Stimulated activated CD8-positive, alpha-beta memory T cell treated with anti-CD3 and anti-CD28 coated beads, Interleukin-12 subunit alpha, Interleukin-12 subunit beta, amount 100 ng/mL, for 1 hour (primary cell): Measurements from ENCODE around the gene PLCL1.

Source experiments
- DNase-seq: peaks from one replicate; pipeline ENCODE4 v3.0.0-alpha.2; 2020; ENCODE audit warnings: low read depth

The PLCL1 gene

DNA sequence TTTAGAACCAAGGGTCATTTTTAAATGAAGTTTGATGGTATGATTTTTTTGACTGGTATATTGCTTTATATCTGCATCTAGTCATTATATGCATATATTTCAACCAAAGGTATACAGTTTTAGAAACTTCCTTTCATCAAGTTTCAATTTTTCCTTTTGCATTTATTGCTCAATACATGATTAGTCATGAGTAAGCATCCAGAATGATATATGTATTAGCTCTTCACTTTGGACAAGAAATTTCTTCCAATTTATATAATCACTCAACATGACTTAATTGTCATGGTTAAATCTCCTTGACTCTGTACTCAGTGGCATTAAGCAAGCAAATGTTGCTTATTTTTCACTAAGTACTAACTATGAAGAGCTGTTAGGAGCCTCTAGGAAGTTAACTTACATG is 123.6 kb downstream of the PLCL1 start:
- no peak for DNase-seq

DNA sequence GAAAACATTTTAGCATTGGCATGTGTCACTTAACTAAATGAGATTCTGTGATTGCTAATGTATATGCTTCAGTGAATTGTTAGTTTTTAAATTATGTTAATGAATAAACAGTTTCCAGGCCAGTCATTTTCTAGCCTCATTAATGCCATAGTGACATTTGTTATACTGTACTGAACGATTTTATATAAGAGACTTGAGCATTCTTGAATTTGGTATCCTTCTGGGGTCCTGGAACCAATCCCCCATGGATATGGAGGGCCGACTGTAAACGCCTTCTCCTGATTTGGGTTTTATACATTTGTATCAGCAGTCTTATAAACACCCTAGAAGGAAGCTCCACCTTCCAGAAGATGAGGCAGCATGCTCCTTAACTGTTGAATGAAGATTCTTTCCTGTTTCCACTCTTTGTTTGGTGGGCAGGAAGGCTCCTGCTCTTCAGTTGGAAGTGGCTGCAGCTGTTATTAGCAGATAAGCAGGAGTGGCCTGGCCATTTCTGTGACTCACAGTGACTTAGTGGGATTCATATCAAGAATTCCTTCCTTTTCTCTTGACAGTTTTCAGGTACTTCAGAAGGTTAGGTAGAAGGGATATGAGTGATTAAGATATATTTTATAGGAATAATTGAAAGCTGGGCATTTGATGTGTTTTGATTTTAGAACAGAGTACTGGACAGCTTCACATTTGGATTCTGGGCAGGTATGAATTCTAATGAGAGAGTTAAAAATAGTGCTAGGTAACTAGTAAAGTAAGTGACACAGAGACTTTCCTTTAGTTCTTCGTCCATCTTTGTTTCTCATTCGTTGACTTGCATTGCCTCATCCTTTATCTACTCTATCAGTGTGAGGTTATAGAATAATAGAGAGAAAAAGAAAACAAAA is 124.9 kb downstream of the PLCL1 start:
- no peak for DNase-seq

DNA sequence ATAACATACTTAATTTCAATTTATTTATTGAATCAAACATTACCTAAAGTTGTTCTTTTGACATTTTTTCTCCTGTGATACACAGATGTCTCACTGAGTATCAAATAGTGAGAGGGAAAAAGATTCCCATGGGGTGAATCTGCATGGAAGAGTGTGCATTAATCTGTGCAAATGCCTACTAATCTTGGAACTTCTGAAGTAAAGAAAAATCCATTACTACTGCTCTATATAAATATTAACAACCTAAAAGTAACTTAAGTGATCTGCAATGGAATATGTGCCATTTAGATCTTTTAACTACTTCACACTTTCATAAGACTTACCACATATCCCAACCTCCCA is 125.5 kb downstream of the PLCL1 start:
- no peak for DNase-seq

DNA sequence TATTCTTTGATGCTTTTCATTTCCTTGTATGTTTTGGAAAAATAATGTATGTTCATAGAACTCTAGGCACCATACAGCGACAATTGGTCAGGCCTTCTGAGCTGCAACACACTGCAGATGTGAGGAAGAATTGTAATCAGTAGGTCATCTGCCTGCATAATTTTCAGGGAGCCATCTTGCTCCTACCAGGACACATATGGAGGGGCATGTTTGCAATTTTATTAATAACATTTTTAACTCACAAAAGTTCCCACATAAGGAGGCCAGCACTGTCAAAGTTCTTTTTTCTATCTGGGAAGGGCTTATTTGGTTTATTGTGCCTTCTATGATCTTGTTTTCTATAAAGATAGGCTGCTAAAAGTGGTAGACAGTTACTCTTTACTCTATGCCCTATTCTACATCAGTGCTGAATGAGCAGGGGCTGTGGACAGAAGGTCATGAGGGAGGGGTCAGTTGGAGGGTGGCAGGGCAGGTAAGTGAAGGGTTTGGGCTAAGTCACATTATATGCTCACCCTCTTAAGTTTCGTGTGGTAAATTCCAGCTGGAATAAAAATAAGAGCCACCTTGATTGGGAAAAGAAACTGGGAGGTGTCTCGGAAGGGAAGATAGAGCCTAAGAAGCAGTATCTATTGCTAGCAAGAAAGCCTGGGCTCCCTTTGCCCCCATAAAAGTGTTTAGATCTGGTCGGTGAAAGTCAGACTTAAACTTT is 126.3 kb downstream of the PLCL1 start:
- no peak for DNase-seq

DNA sequence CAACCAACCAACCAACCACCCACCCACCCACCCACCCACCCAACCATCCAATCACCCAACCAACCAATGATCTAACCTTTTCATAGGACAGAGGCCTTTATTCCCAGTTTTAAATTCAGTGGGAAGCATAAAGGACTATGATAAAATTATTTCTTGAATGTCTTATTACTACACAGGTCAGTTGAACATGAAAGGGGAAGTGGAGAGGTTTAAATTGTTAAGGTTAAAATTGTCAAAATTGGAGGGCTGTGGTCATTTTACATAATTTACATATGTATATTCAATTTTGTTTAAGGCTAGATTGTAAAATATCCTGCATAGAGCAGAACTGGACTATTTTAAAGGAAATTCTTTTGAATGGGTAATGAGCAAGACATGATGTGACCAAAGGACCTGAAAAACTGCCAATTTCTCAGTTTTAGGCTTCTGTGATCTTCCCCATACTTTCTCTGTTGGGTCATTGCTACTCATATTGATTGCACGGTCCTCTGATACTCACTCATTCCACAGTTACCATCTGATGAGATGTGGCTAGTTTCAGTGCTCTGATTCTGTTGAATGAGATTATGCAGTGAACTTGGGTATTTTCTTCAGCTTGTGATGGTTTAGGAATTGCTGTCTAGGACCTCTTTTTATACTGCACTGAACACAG is 127.4 kb downstream of the PLCL1 start:
- DNase-seq: no peak

DNA sequence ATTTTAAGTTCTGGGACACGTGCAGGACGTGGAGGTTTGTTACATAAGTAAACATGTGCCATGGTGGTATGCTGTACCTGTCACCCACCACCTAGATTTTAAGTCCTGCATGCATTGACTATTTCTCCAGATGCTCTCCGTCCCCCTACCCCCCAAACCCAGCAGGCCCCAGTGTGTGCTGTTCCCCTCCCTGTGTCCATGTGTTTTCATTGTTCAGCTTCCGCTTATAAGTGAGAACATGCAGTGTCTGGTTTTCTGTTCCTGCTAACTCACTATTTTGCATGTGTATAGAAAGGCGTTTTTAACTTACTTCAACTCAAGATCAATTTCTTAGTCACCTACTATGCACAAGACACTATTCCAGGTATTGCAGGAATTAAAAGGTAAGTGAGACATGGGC is 128.0 kb downstream of the PLCL1 start:
- DNase-seq: no peak

DNA sequence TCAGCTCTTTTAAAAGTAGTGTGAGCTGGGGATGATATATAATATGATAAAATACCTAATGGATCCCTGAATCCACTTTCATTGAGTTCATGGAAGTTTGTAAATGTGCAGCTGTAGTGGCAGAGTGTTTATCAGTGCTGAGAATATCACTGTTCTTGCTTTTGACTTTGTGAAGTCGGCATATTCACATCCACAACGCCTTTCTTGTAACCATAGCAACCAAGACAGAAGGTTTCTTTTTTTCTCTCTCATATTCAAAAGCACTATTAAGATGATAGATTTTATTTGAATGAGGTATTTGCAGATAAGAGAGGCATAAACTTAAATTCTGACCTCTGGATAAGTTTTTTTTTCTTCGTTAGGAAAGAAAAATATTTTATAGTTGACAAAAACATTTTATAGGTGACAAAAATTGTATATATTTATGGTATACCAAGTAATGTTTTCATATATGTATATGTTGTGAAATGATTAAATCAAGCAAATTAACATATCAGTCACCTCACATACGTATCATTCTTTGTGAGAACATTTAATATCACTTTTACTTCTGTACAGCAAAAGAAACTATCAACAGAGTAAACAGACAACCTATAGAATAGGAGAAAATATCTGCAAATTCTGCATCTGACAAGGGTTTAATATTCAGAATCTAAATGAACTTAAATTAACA is 130.0 kb downstream of the PLCL1 start:
- DNase-seq: no peak

DNA sequence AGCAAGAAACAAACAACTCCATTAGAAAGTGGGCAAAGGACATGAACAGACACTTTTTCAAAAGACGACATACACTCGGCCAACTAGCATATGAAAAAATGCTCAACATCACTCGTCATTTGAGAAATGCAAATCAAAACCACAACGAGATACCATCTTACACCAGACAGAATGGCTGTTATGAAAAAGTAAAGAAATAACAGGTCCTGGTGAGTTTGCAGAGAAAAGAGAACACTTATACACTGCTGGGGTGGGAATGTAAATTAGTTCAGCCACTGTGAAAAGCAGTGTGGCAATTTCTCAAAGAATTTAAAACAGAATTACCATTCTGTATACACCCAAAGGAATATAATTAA is 130.5 kb downstream of the PLCL1 start:
- no peak for DNase-seq

DNA sequence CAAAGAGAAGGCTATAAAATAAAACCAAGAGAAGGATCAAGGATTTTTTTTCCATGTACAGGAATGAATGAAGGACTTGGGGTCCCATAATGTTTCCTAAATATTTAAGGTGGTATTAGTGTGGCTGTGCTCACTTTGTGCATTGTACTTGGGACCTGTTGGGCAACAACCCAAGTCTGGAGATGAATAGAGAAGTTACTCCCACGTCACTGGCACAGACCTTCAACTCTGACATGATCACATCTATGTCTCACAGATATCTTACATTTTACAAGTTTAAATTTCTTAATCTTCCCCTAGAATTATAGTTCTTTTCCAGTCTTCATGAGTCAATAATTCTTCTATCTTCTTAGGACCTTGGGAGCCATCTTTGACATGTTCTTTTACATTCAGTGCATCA is 133.4 kb downstream of the PLCL1 start:
- DNase-seq: no peak

DNA sequence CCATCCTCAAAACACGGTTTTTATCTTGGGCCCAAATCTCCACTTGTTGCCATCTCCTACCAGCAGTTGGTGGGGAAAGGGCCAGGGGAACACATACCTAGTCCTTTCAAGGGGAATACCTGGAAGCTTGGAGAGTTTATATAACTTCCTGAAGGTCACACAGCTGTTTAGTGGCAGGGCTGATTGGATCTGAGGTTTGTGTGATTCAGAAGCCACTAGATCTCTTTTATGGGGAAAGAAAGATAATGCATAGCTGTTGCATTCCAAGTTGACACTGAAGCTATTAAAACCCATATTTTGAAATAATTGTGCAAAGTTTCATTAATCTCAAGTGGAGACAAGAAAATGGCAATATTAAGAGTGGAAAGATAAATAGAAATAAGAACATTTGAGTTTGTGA is 134.2 kb downstream of the PLCL1 start:
- DNase-seq: no peak

DNA sequence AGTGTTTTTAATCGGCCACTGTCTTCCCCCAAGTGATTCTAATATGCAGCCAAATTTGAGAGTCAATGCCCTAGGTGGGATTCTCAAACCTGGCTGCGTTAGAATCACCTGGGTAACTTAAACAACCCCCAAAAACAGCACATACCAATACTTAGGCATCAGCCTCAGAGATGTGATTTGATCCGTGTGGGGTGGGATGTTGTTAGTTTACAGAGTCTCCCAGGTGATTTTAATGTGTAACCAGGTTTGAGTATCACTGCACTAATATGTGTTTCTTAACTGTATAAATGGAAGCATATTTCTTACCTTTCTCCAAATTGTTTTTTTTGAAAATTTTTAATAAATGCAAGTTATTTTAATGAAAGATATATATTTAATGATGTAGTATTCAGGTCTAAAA is 135.4 kb downstream of the PLCL1 start:
- DNase-seq: no peak

DNA sequence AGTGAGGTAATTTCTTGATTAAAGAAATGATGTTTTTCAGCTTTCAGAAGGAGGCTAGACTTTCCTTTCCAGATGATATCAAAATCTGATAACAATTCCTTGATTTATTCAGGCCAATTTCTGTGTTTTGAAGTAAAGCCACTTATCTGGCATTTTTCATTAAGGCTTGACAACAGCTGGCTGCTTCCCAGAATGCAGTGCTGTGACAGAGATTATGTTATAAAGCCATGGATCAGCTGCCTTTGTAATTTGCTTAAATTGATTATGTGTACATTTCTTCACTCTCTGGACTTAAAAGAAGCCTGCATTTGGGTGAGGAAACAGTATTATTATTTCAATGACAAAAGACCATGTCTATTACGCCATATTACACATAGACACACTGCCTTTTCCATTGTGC is 136.0 kb downstream of the PLCL1 start:
- DNase-seq: no peak

DNA sequence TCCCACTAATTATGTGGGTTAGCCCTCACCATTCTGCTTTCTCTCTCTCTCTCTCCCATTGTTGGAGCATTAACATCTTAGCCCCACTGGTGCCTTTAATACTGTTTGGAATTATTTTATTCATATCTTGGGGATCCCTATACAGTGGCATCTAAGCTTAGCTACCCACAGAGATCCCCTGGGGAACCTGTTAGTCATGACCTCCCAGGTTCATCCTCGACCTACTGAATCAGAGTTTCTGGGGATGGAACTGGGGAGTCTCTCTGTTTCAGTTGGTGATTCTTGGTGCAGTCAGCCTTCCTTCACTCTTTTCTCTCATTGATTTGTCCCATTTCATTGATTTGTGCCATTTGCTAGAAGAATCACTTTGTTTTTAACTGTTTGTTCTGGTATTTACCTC is 137.3 kb downstream of the PLCL1 start:
- no peak for DNase-seq

DNA sequence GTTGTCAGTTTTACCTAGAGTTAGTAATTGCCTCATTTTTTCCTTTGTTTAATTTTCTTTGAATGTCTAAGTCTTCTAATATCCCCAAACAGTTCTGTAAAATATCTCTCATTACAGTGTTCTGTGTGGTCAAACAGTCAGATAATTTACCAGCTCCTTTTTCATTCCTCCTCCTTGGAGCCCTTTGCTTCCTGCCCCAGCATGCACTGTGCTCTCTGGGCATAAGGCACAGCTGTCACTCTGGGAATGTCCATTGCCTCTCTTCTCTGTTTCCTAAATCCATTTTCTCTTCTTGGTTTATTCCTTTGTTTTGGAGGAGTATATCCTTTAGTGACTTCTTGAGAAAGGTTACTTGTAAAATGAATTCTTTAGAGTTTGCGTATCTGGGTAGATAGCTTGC is 139.3 kb downstream of the PLCL1 start:
- no peak for DNase-seq

DNA sequence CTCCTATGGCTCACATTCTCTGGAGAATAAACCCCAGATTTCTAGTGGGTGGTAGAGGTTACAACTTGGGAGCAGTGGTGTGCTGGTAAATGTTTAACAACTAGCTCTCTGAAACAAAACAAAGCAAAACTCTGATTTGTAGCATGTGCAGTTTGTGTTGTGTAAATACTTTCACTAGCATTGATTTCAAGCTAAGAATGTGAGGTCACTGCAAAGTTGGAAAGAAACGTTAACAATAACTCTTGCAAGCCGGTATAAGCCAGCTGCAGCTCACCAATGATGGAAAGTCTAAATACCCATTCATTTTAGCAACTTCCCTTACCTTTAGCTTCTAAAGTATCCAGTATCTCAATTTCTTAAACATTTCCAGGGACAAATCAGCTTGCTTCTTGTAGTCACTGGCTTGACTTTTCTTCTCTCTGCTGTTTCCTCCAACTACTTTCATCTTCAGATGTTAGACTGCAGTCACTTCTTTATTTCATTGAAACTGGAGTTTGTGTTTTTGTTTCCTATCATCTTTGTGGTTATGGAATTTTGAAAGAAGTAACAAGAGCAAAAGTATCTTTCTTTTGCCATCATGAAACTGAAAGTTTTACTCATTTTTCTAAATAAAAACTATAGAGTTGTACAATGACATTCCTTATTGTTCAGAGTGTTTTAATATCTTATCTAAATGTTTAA is 140.2 kb downstream of the PLCL1 start:
- DNase-seq: no peak

DNA sequence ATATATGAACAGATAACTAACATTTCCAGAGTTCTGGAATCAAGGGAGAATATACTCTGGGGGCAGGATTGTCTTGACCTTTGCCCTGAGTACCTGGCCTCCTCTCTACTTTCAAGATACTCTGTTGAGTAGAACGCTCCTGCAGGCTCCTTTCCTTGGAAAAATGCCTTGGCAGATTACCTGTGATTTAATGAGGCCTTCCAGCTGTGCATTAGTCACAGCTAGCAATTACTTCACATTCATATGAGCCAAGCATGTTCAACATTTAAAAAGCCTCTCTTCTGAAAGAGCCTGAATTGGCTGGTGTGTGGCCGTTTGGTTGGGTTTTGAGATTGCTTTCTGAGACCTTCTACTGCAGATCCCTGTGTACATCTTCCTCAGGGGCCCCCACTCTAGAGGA is 142.2 kb downstream of the PLCL1 start:
- DNase-seq: no peak

DNA sequence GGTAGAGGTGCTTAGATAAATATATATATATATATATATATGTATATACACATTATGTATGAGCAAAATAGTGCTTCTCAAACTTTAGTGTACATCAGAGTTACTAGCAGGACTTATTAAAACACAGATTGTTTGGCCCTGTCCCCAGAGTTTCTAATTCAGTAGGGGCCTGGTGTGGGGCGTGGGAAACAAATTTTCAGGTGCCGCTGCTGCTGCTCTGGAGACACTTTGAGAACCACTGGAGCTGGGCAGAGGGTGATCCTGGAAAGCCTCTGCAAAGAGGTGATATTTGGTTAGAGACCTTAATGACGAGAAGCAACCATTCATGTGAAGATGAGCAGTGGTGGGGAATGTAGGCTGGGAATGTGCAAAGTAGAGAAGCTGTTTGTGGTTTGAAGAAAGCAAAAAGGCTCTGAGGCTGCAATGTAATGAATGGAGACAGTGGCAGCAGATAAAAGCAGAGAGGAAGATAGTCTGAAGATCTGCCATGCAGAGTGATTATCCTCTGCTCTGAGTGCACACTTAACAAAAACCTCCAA is 142.9 kb downstream of the PLCL1 start:
- no peak for DNase-seq

DNA sequence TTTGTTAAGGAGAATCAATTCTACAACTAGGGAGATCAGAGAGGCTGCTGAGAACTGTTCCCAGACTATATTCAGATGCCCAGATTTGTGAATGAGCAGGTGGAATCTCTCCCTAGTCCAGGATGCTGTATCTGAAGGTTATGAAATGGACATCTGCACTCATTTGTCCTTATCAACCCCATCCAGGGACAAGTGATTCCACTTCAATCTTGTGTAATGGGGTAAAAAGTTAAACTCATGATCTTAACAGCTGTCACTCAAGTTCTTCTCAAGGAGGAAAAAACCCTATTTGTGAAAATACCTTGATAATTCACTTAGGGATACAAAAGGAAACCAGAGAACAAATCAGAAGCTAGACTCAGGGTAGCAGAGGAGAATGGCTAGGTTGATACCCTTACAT is 144.8 kb downstream of the PLCL1 start:
- no peak for DNase-seq

DNA sequence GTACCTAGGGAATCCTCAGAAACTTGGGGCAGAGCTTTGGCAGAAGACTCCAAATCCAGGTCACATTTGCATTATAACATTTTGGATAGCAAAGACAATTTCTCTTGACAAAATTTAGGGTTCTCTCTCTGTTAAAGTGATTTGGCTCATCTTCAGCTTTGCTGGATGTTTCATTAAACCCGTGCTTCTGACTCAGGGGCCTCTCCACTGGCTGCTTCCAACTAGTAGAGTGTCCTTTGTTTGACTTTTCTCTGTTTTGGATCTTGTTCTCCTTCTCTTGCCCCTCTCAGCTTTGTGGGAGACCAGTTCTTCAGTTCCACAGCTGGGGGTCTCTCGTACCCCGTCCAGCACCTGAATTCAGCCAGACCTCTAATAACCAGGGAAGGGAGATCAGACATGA is 145.6 kb downstream of the PLCL1 start:
- no peak for DNase-seq

DNA sequence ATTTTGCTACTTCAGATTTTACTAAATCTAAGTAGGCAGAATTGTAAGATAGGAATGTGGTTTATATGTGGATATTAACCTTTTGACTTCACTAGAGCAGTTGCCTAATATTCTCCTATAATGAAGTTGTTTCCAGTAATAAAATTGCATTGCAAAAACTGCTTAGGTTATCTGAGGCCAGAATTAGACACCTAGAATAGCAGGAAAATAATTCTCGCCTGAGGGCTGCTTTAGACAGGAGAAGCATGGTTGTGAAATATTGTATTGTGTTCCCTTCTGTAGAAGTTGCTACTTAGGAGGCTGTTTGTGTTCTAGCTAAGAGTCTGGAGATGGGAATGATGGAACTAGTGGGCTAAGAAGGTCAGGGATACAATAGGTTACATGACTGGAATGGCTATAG is 146.3 kb downstream of the PLCL1 start:
- DNase-seq: no peak

DNA sequence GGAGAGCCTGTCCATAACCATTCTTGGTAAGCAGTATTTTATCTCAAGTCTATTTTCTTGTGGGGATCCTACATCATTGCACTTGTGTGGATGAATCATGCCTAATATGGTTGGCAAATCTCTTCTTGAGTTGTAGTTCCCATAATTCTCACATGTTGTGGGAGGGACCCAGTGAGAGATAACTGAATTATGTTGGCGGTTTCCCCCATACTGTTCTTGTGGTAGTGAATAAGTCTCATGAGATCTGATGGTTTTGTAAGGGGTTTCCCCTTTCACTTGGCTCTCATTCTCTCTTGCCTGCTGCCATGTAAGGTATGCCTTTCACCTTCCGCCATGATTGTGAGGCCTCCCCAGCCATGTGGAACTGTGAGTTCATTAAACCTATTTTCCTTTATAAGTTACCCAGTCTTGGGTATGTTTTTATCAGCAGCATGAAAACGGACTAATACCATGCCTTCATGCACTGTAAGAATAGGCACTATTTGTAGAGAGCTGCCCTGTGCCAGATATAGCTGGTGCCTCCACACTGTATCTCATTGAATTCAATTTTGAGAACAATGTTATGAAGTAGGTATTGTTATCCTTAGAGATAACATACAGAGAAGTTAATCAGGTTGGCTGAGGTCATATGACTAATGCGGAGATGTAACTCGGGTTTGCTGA is 148.3 kb downstream of the PLCL1 start:
- DNase-seq: no peak
